ENCODE data around the gene NHSL2.

GRCh38 chrX:71996136-71996535 lies 85.5 kb downstream of the NHSL2 start:
- TF ChIP-seq CTCF (IDR thresholded peaks at IDR 0.05): no peak
- TF ChIP-seq POLR2A (IDR thresholded peaks at IDR 0.05): no peak
- no peak for TF ChIP-seq POLR2AphosphoS5 (IDR thresholded peaks at IDR 0.05)
- no peak for TF ChIP-seq EP300 (IDR thresholded peaks at IDR 0.05)

All from gastroesophageal sphincter (tissue), 3 donors.